GM21390 (cell line): Measurements from ENCODE around the gene GLI3.

Source experiments
- ATAC-seq: cut with Tn5 transposase; IDR thresholded peaks from one replicate; pipeline ENCODE4 v1.9.1; 2021; ENCODE audit not compliant: unreplicated experiment

GLI3 gene

DNA sequence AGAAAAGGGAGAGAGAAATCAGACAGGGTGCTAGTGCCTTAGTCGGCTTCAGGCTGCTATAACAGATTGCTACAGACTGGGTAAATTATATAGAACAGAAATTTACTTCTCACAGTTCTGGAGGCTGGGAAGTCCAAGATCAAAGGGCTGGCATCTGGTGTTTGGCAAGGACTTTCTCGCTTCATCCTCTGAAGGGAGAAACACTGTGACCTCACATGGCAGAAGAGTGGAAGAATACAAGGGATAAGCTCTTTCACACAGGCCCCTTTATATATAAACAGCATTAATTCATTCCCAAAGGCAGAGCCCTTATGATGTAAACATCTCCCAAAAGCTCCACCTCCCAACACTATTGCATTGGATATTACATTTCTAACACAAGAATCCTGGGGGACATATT lies 298.6 kb downstream of the GLI3 start:
- ATAC-seq: no peak

DNA sequence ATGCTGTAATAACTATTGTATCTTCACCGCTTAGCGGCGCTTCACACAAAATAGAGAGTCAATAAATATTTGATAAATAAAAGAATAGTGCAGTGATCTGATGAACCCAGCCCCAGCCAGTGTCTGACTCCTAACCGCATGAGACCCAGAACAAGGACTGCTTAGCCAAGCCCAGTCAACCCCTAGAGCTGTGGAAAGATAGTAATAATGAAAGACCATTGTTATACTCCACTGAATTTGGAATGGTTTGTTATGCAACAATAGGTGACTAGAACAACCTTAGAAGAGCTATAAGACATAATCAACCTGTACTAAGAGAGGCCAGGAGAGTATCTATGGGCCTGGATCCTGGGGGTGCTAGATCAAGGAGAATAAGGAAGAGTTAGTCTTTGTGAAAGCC lies 303.6 kb downstream of the GLI3 start:
- ATAC-seq: no peak

DNA sequence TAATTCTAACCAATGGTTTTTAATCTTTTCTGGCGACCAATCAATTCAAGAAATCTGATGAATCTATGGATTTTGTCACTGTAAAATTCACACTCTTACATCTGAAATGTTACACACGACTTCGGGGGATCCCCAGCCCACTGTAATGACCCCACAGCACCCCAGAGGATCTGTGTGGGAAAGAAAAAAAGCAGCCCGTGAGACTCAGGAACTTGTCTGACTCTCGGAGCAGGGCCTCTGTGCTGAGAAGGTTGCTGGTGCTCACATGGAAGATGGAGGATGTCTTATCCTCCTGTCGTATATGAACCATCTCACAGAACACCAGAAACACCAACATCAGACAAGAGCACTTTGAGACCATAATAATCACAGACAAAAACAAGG lies 305.8 kb downstream of the GLI3 start:
- no peak for ATAC-seq

DNA sequence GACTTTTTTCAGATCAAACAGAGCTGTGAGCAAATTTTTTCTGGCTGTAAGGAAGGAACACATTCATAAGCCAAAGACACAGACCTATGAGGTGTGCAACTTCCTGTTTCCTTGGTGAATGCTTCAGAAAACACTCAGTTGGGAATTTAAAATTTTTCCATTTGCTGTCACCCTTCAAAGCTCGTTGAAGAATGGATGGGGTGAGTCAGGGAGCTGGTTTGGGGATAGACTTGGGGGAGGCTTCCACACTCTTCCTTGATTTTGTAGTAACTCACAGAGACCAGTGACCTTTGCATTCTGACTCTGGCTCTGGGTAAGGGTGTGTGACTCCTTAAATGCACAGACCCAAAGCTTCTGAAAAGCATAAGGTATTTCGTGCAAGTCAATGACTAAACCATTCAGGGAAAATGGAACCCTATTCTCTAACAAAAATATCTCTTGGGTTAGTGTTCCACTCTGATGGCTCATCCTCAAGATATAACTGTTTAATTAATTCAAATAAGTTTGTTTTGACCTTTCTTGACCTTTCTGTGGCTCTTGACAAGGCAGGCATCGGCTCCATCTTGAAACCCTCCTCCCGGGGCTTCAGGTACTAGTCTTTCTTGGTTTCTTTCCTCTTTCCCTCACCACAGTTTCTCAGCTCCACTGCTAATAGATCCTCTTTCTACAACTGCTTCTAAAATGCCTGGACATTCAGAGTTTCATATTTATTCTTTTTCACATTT lies 306.3 kb downstream of the GLI3 start:
- no peak for ATAC-seq

DNA sequence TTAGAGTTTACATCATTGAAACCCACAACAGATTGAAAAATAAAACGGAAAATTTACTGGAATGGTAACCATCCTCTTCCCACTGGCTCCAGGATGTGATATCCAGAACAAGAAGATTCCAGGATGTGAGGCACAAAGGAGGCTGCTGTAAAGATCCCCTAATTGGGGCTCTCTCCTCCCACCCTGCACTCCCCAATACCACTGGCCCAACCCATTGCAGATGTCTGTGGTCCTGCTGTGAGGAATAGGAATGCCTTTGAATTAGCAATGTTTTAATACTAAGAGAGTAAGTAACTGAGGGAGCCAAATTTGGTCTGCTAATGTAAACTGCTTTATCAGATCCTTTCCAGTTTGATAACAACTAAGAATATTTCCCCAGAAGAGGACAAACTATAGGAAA lies 308.2 kb downstream of the GLI3 start:
- no peak for ATAC-seq

DNA sequence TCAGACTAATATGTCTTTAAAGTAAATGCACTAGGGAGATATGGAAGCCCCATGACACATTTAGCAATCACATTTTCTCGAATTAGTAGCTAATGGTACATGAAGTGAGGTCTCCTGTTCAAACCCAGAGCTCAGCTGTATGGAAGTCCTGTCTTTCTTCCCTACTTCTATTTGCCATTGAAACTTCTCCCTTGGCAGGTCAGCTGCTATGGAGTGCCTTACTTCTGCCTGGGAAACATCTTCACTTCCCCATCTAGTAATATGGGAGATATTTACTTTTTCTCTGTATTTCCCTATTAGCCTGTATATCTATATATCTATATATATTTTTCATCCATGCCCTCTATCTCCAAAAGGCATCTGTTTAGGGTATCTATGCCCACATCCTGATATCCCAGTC lies 308.8 kb downstream of the GLI3 start:
- no peak for ATAC-seq

DNA sequence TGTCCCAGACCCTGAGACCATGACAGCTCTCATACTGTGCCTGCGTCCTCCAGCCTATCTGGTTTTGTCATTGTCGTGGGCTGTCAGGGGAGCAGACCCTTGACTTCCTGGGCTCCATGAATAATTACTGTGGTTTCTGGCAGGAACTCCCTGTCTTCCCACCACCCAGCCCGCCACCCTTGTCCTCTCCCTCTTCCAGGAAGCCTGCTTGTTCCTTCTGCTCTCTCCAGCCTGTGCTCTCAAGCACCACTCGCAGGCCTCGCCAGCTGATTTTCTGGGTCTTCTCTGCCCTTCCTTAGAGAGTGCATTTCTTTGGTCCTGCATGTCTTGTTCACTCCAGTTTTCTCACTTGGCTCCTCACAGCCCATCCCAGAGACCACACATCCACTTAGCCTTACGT lies 309.6 kb downstream of the GLI3 start:
- no peak for ATAC-seq

DNA sequence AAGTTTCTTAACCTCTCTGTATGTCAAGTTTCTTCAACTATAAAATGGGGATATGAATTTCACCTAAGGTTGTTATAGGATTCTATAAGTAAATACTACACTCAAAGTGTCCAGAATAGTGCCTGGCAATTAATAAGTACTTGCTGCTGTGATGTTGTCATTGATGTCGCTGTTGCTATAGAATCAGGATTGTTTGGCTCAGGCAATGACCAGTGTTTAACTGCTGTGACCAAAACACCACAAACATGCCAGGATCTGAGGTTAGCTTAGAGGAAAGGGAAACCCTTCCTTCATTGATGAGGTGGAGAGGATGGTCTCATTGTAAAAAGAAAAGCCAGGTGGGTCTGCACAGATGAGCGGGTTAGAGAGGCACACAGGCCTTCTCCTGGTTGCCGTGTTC lies 311.1 kb downstream of the GLI3 start:
- no peak for ATAC-seq

DNA sequence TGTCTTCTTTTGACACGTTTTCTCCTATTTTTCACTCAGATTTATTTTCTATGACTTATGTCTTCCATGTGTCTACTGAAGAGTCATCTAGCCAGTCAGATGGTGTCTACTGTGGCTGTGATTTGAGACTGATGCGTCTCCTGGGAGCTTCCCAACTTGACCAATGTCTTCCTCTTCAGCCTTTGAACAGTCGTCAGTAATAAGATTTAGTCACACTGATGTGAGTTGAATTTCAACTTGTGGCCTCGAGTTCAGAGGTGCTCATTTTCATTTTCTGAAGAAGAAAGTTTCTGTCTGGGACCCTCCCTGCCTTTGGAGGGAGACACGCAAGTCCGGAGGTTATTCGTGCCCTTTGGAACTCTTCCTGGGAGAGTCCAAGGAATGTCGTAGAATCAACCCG lies 312.2 kb downstream of the GLI3 start:
- no peak for ATAC-seq

DNA sequence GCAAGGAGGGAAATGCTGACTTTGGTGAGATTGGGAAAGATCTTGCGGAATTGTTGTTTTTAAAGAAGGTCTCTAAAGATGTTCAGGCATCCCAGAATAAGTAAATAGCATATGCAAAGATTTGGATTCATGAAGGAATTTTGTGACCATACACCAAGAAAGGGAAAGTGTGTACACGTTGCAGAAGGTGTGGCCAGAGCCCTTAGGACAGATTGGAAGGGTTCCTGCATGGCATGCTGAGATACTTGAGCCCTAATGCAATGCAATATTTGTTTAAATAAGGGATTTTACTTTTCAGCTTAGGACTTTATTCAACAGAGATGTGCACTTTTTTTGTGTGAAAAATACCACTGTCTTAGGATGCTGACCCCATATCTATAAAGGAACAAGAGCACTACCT lies 314.6 kb downstream of the GLI3 start:
- no peak for ATAC-seq

DNA sequence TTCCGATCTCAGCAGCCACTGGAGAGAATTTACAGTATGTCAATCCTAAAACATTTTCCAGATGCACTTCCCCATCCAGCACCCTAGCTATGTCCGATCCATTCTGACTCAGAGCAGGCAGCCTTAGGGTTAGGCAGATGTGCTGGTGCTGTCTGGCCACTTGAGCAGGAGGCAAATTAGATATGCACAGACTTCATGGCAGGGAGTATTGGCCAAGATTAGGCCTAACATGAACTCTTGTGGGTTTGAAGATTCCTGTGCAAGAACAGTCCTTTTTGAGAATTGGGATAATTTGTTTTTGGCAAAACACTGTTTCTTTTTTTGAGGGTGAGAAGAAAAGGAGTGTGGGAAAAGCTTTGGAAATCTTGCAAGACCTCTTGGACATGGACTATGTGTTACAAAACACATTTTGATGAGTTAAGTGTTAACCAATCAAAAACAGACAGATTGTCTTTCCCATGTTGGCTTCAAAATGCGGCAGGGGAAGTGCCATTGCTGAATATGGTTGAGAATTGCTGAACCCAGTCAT lies 315.5 kb downstream of the GLI3 start:
- no peak for ATAC-seq

DNA sequence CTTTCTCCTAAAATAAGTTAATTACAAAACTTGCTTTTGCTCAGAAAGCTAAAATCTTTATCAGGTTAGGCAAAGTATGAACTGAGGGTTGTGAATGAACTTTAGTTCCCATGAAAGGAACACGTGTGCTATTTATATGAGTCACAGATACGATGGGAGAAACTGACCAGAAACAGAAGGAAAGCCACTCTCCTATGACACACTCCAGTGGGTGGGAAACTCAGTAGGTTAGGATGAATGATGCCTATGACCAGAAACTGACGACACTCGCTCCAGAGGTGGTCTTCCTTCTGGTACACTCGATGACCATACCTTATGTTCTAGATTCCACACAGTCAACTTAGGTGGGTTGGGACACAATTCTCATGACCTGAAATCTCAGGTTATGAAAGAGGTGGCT lies 318.4 kb downstream of the GLI3 start:
- ATAC-seq: no peak

DNA sequence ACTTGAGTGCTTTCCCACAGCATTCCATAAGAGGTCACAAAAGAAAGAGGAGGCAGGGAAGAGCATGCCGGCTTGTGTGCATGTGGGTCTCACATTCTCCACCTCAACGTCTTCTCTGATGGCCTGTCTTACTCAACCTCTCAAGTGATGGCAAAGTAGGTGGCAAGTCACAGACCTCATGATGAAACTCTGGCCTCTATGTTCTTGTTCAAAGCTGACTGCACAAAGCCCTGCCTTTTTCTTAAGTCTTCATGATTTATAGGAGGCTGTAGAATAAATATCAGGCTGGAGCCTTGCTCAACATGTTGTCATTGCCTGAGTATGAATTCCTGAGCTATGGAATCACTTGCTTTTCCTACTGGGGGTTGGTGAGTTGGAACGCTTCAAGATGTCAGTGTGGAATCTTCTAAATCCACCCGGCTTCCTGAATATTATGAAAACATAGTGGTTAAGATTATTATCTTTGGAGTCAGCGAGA lies 320.5 kb downstream of the GLI3 start:
- ATAC-seq: no peak

DNA sequence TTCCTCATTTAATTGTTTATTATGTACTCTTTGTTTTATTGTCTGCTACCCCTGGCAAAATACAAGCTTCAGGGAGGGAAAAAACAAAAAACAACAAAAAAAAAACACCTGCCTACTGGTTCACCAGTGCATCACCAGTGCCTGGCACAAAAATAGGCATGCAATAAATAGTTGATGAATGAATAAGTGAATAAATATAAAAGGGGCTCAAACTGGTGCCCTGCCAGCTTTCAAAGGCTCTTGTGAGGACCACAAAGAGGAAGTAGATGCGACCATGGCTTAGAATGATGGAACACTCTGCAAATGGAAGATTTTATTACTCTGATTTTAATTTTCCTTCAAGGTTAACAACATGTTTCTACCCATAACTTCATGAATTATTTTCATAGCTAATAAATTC lies 321.1 kb downstream of the GLI3 start:
- ATAC-seq: no peak

DNA sequence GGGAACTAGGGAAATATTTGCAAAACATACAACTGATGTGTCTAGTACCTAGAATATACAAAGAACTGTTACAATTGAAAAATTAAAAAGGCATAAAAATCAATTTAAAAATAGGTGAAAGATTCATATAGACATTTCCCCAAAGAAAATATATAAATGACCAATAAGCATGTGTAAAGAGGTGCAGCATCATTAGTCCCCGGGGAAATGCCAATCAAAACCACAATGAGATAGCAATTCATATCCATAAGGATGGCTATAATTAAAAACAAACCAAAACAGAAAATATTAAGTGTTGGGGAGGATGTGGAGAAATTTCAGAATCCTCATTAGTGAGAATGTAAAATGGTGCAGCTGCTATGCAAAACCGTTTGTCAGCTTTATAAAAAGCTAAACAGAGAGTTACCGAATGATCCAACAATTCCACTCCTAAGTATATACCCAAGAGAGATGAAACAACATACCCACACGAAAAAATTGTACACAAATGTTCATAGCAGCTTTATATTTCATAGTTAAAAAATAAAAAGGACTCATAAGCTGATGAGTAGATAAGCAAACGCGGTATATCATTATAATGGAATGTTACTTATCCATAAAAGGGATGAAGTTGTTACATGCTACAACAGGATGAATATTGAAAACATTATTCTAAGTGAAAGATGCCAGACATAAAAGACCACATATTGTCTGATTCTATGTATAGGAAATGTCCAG lies 324.0 kb downstream of the GLI3 start:
- no peak for ATAC-seq

DNA sequence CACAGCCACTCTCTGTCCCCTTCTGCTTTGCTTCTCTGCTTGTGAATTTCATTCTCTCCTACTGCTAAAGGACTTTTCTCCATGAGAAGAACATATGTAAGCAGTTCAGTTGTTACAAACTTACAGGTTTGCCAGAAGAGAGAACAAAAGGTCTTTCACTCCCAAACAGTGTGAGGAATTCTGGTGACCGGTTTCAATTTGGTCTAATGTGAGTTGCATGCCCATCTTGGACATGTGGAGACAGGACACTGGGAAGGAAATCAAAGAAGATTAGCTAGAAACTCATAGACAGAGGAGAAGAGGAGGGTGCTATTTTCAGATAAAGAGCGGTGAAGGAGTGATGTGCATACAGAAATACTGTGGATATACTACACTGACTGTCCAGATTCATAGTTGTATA lies 324.6 kb downstream of the GLI3 start:
- ATAC-seq: no peak

DNA sequence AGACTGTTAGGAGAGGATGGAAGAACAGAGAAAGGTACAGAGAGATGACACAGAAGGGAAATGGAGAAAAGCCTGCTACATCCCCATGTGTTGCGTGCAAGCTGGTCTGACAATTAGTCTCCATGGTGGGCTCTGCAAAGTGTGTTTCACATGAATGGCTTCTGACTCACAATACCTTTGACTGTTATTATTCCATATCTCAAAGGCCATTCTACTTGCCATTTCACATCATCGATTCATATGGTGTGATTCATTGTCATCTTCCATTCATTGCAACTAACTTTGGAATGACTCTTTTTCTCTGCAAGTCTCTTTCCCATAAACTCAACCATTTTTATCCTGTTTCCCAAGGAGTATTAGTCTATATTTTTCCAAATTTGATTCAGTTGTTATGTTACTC lies 325.2 kb downstream of the GLI3 start:
- ATAC-seq: no peak
